Epithelial cell of proximal tubule (primary cell): ENCODE data around the gene MIDN. TPM values are rescaled to one million over a fixed set of nuclear protein-coding genes. Genes with fewer than 3 reads are reported as not detected.
"Not testable (repeated sequence)": the region's sequence is repeated elsewhere in the genome, so short reads cannot be mapped to it uniquely, and the experiment has no call there.

Experiments
- DNase-seq: peaks from one replicate; pipeline ENCODE4 v3.0.0-alpha.2; 2011; ENCODE audit warnings: low read depth
- H3K4me3 ChIP-seq: 2 replicates; pipeline ENCODE4 v1.5.1; 2011; ENCODE audit warnings: low read depth, mild to moderate bottlenecking, low read length
- total RNA-seq: library from RNA; depleted of rRNA; stranded (reverse); fragments of >200 nt; gene quantifications from 2 replicates; pipeline ENCODE4 v1.2.3, GENCODE V29; 2015
- TF ChIP-seq, protein P1 (sequence below): conservative IDR thresholded peaks from 2 replicates; pipeline ENCODE4 v1.5.1; 2012; ENCODE audit warnings: low read depth, mild to moderate bottlenecking, low read length

The MIDN gene
- 44.1 and 66.3 TPM in 2 replicates for total RNA-seq

- no peak for DNase-seq
- H3K4me3 ChIP-seq: peak within 1 kb of the TSS; percentile 76
- TF ChIP-seq, protein P1, sequence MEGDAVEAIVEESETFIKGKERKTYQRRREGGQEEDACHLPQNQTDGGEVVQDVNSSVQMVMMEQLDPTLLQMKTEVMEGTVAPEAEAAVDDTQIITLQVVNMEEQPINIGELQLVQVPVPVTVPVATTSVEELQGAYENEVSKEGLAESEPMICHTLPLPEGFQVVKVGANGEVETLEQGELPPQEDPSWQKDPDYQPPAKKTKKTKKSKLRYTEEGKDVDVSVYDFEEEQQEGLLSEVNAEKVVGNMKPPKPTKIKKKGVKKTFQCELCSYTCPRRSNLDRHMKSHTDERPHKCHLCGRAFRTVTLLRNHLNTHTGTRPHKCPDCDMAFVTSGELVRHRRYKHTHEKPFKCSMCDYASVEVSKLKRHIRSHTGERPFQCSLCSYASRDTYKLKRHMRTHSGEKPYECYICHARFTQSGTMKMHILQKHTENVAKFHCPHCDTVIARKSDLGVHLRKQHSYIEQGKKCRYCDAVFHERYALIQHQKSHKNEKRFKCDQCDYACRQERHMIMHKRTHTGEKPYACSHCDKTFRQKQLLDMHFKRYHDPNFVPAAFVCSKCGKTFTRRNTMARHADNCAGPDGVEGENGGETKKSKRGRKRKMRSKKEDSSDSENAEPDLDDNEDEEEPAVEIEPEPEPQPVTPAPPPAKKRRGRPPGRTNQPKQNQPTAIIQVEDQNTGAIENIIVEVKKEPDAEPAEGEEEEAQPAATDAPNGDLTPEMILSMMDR: peak; percentile 42
These were observed at the start of gene MIDN for GRCh38 chr19:1248139-1248785. Gene MIDN, plus strand, starts transcription at chr19:1248583. Its CDS starts 1,714 bp downstream, at chr19:1250297.

- TF ChIP-seq, protein P1: no peak
- no peak for DNase-seq
- H3K4me3 ChIP-seq: no peak overlapping the region
These were observed 48.9 kb upstream of the MIDN start for GRCh38 chr19:1199531-1199930.

- H3K4me3 ChIP-seq, DNase-seq: not testable (repeated sequence)
These were observed 47.8 kb upstream of the MIDN start for GRCh38 chr19:1200614-1201013.

- TF ChIP-seq, protein P1: no peak
- DNase-seq: no peak
- peak within 1 kb of the TSS; percentile 84 for H3K4me3 ChIP-seq
These were observed 43.0 kb upstream of the MIDN start, which contains the start of gene STK11 for GRCh38 chr19:1205114-1206099. Gene STK11, plus strand, starts transcription at chr19:1205778. Its CDS starts 1,136 bp downstream, at chr19:1206914.

GRCh38 chr19:1206150-1206863 is 42.1 kb upstream of the MIDN start:
- H3K4me3 ChIP-seq: peak overlapping the region; percentile 84
- no peak for DNase-seq
- TF ChIP-seq, protein P1: no peak

GRCh38 chr19:1206864-1207450 is 41.4 kb upstream of the MIDN start:
- no peak for DNase-seq
- TF ChIP-seq, protein P1: no peak
- H3K4me3 ChIP-seq: peak overlapping the region; percentile 84

DNA sequence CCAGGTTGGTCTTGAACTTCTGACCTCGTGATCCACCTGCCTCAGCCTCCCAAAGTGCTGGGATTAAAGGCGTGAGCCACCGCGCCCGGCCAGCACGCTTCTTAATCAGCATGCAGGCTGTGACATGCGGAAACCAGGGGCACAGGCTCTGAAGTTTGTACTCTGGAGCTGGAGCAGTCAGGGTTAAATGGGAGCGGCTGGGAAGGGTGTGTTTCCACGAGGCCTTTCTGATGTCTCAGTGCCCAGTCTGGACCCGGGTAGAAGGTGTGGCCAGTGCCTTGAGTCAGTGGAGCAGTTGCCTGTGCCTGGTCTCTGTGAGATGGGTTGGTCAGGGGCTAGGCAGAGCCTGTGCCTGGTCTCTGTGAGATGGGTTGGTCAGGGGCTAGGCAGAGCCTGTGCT is 39.6 kb upstream of the MIDN start:
- not testable (repeated sequence) for DNase-seq

More for the DNA sequence above, 39.6 kb upstream of the MIDN start:
- H3K4me3 ChIP-seq: peak overlapping the region; percentile 2
